PFSK-1 (cell line): ENCODE measurements around the gene DNAH10.

ENCODE experiments used
- SIN3A ChIP-seq: IDR thresholded peaks from 2 replicates; pipeline ENCODE4 v1.6.1; 2012; ENCODE audit warnings: mild to moderate bottlenecking, low read length, moderate library complexity, borderline replicate concordance; ENCODE audit not compliant: insufficient read depth
- TF ChIP-seq, protein P1 (sequence below), 2 experiments: IDR thresholded peaks; 2 replicates each; pipeline versions ENCODE4 v1.6.1 to v1.8.0; 2011 to 2012; ENCODE audit warnings: low read depth in 2 of 2, low read length in 2 of 2, control low read depth in 1 of 2, inconsistent platforms in 1 of 2, mild to moderate bottlenecking in 1 of 2, moderate library complexity in 1 of 2; ENCODE audit not compliant: insufficient read depth in 1 of 2

DNA sequence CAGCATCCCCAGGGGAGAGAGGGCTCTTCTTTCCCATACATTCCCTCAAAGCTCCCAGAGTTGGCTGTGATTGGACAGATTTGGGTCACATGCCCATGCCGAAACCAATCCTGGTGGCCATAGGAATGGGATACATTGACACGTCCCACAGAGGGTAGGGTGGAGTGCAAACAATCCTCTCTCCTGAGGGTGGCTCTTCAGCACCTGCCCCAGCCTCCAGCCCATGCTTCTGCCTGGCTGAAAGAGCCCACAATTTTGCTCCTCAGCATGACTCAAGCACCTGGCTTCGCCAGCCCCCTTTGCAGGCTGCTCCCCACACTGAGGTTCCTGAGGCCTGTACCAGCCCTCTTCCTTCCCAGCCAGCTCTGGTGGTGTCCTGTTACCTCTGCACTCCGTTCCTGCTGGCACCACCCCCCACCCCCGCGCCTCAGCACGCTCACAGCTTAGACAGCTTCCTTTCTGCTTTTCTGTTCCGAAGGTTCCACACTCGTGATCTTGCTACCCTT is 138.8 kb downstream of the DNAH10 start:
- TF ChIP-seq, protein P1, sequence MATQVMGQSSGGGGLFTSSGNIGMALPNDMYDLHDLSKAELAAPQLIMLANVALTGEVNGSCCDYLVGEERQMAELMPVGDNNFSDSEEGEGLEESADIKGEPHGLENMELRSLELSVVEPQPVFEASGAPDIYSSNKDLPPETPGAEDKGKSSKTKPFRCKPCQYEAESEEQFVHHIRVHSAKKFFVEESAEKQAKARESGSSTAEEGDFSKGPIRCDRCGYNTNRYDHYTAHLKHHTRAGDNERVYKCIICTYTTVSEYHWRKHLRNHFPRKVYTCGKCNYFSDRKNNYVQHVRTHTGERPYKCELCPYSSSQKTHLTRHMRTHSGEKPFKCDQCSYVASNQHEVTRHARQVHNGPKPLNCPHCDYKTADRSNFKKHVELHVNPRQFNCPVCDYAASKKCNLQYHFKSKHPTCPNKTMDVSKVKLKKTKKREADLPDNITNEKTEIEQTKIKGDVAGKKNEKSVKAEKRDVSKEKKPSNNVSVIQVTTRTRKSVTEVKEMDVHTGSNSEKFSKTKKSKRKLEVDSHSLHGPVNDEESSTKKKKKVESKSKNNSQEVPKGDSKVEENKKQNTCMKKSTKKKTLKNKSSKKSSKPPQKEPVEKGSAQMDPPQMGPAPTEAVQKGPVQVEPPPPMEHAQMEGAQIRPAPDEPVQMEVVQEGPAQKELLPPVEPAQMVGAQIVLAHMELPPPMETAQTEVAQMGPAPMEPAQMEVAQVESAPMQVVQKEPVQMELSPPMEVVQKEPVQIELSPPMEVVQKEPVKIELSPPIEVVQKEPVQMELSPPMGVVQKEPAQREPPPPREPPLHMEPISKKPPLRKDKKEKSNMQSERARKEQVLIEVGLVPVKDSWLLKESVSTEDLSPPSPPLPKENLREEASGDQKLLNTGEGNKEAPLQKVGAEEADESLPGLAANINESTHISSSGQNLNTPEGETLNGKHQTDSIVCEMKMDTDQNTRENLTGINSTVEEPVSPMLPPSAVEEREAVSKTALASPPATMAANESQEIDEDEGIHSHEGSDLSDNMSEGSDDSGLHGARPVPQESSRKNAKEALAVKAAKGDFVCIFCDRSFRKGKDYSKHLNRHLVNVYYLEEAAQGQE (IDR thresholded peaks at IDR 0.05; ENCODE audit: insufficient read depth in 1 of 2, low read depth in 2 of 2, low read length in 2 of 2): no peak
- no peak for TF ChIP-seq SIN3A
